Liver (tissue), 9 donors: Measurements from ENCODE around the gene SP9. TPM values are rescaled to one million over a fixed set of nuclear protein-coding genes. Genes with fewer than 3 reads are reported as not detected.
A peak's percentile ranks its signal among the peaks of the same experiment; 100 is the strongest.

Experiments
- DNase-seq: peaks from one replicate; pipeline ENCODE4 v3.0.0-alpha.2; 2017; ENCODE audit warnings: low spot score
- H3K27ac ChIP-seq, 2 donors: one replicate each; pipeline ENCODE4 v1.7.0; 2013; ENCODE audit warnings: inconsistent platforms in 2 of 2, low read length in 2 of 2, control low read depth in 1 of 2, low read depth in 1 of 2, mild to moderate bottlenecking in 1 of 2
- H3K27me3 ChIP-seq, 4 donors: one replicate each; pipeline versions ENCODE4 v1.6.1 to v1.7.0; 2013; ENCODE audit warnings: low read length in 3 of 4, inconsistent platforms in 1 of 4, mild to moderate bottlenecking in 1 of 4, moderate library complexity in 1 of 4; ENCODE audit not compliant: control insufficient read depth in 4 of 4, insufficient read depth in 4 of 4
- H3K36me3 ChIP-seq, 4 donors: one replicate each; pipeline versions ENCODE4 v1.6.1 to v1.7.0; 2013; ENCODE audit warnings: low read length in 3 of 4, mild to moderate bottlenecking in 3 of 4, low read depth in 1 of 4, moderate library complexity in 1 of 4; ENCODE audit not compliant: control insufficient read depth in 4 of 4, insufficient read depth in 3 of 4
- H3K4me1 ChIP-seq, 4 donors: one replicate each; pipeline versions ENCODE4 v1.6.1 to v1.7.0; 2013; ENCODE audit warnings: low read length in 3 of 4, mild to moderate bottlenecking in 3 of 4, moderate library complexity in 1 of 4; ENCODE audit not compliant: control insufficient read depth in 4 of 4, insufficient read depth in 4 of 4
- H3K4me3 ChIP-seq, 3 donors: one replicate each; pipeline versions ENCODE4 v1.6.1 to v1.7.0; 2013; ENCODE audit warnings: low read length in 3 of 3, control low read depth in 1 of 3, low read depth in 1 of 3, mild to moderate bottlenecking in 1 of 3
- H3K9ac ChIP-seq, 2 donors: one replicate each; pipeline ENCODE4 v1.7.0; 2013; ENCODE audit warnings: low read length in 2 of 2, mild to moderate bottlenecking in 2 of 2, moderate library complexity in 2 of 2, control low read depth in 1 of 2, low read depth in 1 of 2
- H3K9me3 ChIP-seq, 4 donors: one replicate each; pipeline versions ENCODE4 v1.6.1 to v1.7.0; 2013; ENCODE audit warnings: low read length in 3 of 4; ENCODE audit not compliant: control insufficient read depth in 4 of 4
- EGR1 ChIP-seq, 2 donors: IDR thresholded peaks; 2 replicates each; pipeline ENCODE4 v1.6.1; 2016 to 2018; ENCODE audit warnings: antibody characterized with exemption in 2 of 2, low read depth in 2 of 2
- FOXA1 ChIP-seq: IDR thresholded peaks from 2 replicates; pipeline ENCODE4 v1.6.1; 2016; ENCODE audit warnings: antibody characterized with exemption
- FOXA2 ChIP-seq: IDR thresholded peaks from 2 replicates; pipeline ENCODE4 v1.6.1; 2016; ENCODE audit warnings: antibody characterized with exemption
- GABPA ChIP-seq, 2 donors: IDR thresholded peaks in 1 of 2; conservative IDR thresholded peaks in 1 of 2; 2 replicates each; pipeline ENCODE4 v1.6.1; 2016; ENCODE audit warnings: antibody characterized with exemption in 2 of 2, mild to moderate bottlenecking in 1 of 2, moderate library complexity in 1 of 2
- HNF4A ChIP-seq, 2 donors: conservative IDR thresholded peaks; 2 replicates each; pipeline ENCODE4 v1.6.1; 2016; ENCODE audit warnings: antibody characterized with exemption in 2 of 2, mild to moderate bottlenecking in 2 of 2
- HNF4G ChIP-seq: IDR thresholded peaks from 2 replicates; pipeline ENCODE4 v1.6.1; 2016; ENCODE audit warnings: antibody characterized with exemption
- JUND ChIP-seq, 2 donors: IDR thresholded peaks; 2 replicates each; pipeline ENCODE4 v1.6.1; 2016; ENCODE audit warnings: antibody characterized with exemption in 2 of 2
- NR2F2 ChIP-seq: IDR thresholded peaks from 2 replicates; pipeline ENCODE4 v1.6.1; 2016; ENCODE audit warnings: antibody characterized with exemption
- RAD21 ChIP-seq, 2 donors: IDR thresholded peaks; 2 replicates each; pipeline ENCODE4 v1.6.1; 2016; ENCODE audit warnings: antibody characterized with exemption in 2 of 2, mild to moderate bottlenecking in 2 of 2
- RXRA ChIP-seq, 2 donors: IDR thresholded peaks; 2 replicates each; pipeline ENCODE4 v1.6.1; 2017 to 2018; ENCODE audit warnings: antibody characterized with exemption in 2 of 2, mild to moderate bottlenecking in 1 of 2
- SP1 ChIP-seq: IDR thresholded peaks from 2 replicates; pipeline ENCODE4 v1.6.1; 2018; ENCODE audit warnings: antibody characterized with exemption, mild to moderate bottlenecking
- TAF1 ChIP-seq: conservative IDR thresholded peaks from 2 replicates; pipeline ENCODE4 v1.6.1; 2016; ENCODE audit warnings: antibody characterized with exemption, mild to moderate bottlenecking
- YY1 ChIP-seq: IDR thresholded peaks from 2 replicates; pipeline ENCODE4 v1.6.1; 2016; ENCODE audit warnings: antibody characterized with exemption, mild to moderate bottlenecking
- WGBS: extraction: QIAGEN DNeasy Blood & Tissue Kit; methylation state at CpG from one replicate; pipeline ENCODE4 v1.1.7; 2013; 5-methylcytosine and 5-hydroxymethylcytosine counted together
- polyA plus RNA-seq, 2 donors: library from polyadenylated mRNA; stranded (reverse) in 1 of 2; unstranded in 1 of 2; fragments of 200-250 nt in 1 of 2; fragments of >200 nt in 1 of 2; fragmentation: Nextera tagmentation in 1 of 2; extraction: Ambion mirVana in 1 of 2; gene quantifications; one replicate each; pipeline versions ENCODE4 v1.2.1 to v1.2.3, GENCODE V29; 2013 to 2015
- total RNA-seq, 2 donors: library from RNA; depleted of rRNA; stranded (reverse); fragments of >200 nt; gene quantifications; one replicate each; pipeline ENCODE4 v1.2.3, GENCODE V29; 2014
- TF ChIP-seq, protein P1 (sequence below): IDR thresholded peaks from 2 replicates; pipeline ENCODE4 v1.6.1; 2016; ENCODE audit warnings: antibody characterized with exemption
- TF ChIP-seq, protein P2 (sequence below): fragments of 150-350 bp; IDR thresholded peaks from 2 replicates; pipeline ENCODE4 v1.5.1; 2017; ENCODE audit warnings: improper control_type of control experiment, low read depth, low read length; ENCODE audit not compliant: missing input control
- TF ChIP-seq, protein P3 (sequence below): IDR thresholded peaks from 2 replicates; pipeline ENCODE4 v1.6.1; 2016; ENCODE audit warnings: antibody characterized with exemption
- TF ChIP-seq, protein P4 (sequence below): IDR thresholded peaks from 2 replicates; pipeline ENCODE4 v1.6.1; 2016; ENCODE audit warnings: antibody characterized with exemption, mild to moderate bottlenecking
- TF ChIP-seq, protein P5 (sequence below): IDR thresholded peaks from 2 replicates; pipeline ENCODE4 v1.6.1; 2016; ENCODE audit warnings: antibody characterized with exemption
- donor health status: healthy.
- donor health status: healthy.
- donor health status: healthy.
- donor health status: healthy.
- donor health status: healthy.

Gene SP9
- total RNA-seq = not detected
- polyA plus RNA-seq = not detected

DNA sequence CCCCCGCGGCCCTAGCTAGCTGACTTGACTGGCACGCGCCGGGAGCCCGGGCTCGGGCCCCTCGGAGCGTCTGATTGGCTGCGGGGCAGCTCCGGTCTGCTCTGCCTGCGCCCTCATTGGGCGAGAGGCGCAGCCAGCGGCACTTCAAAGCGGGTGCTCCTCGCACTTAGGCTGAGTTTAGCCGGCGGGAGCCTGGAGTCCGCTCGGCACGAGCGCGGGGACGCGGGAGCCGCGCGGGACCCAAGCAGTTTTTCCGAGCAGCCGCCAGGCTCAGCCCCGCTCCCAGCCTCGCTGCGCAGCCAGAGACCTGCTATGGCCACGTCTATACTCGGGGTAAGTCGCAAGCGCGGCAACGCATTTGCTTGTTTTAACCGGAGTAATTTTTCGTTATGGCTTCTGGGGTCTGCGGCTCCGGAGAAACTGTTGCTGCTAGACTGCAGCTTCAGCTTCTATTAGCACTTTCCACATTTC, at the start of gene SP9:
SP9 (plus strand) TSS at position 174 of the 471 bp plus-strand sequence; CDS start at position 313, 139 bp downstream.
- Histone ChIP-seq H3K4me1 (peaks cover 4 to 34% (median 31%) of the 10 kb centered on the region in 4 donors), H3K9me3 (peaks cover 0 to 13% (median 0%) of the 10 kb centered on the region in 4 donors), H3K27ac (no peak within 1 kb of the TSS), H3K4me3 (peak within 1 kb of the TSS in 1 of 3 donors; percentile 43), H3K27me3 (peaks cover 5 to 54% (median 28%) of the 10 kb centered on the region in 4 donors), H3K9ac (no peak within 1 kb of the TSS), H3K36me3 (no peaks in the 10 kb centered on the region)
- TF ChIP-seq RAD21 (IDR thresholded peaks at IDR 0.05) = no peak
- no peak for TF ChIP-seq FOXA1
- TF ChIP-seq HNF4G = no peak
- TF ChIP-seq HNF4A (conservative IDR thresholded peaks at IDR 0.05) = no peak
- no peak for TF ChIP-seq GABPA (IDR thresholded peaks at IDR 0.05 in 1 of 2, conservative IDR thresholded peaks at IDR 0.05 in 1 of 2)
- no peak for TF ChIP-seq FOXA2
- TF ChIP-seq JUND (IDR thresholded peaks at IDR 0.05) = no peak
- TF ChIP-seq, protein P1, sequence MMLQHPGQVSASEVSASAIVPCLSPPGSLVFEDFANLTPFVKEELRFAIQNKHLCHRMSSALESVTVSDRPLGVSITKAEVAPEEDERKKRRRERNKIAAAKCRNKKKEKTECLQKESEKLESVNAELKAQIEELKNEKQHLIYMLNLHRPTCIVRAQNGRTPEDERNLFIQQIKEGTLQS = no peak
- TF ChIP-seq, protein P2, sequence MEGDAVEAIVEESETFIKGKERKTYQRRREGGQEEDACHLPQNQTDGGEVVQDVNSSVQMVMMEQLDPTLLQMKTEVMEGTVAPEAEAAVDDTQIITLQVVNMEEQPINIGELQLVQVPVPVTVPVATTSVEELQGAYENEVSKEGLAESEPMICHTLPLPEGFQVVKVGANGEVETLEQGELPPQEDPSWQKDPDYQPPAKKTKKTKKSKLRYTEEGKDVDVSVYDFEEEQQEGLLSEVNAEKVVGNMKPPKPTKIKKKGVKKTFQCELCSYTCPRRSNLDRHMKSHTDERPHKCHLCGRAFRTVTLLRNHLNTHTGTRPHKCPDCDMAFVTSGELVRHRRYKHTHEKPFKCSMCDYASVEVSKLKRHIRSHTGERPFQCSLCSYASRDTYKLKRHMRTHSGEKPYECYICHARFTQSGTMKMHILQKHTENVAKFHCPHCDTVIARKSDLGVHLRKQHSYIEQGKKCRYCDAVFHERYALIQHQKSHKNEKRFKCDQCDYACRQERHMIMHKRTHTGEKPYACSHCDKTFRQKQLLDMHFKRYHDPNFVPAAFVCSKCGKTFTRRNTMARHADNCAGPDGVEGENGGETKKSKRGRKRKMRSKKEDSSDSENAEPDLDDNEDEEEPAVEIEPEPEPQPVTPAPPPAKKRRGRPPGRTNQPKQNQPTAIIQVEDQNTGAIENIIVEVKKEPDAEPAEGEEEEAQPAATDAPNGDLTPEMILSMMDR = no peak
- no peak for TF ChIP-seq NR2F2
- TF ChIP-seq, protein P3, sequence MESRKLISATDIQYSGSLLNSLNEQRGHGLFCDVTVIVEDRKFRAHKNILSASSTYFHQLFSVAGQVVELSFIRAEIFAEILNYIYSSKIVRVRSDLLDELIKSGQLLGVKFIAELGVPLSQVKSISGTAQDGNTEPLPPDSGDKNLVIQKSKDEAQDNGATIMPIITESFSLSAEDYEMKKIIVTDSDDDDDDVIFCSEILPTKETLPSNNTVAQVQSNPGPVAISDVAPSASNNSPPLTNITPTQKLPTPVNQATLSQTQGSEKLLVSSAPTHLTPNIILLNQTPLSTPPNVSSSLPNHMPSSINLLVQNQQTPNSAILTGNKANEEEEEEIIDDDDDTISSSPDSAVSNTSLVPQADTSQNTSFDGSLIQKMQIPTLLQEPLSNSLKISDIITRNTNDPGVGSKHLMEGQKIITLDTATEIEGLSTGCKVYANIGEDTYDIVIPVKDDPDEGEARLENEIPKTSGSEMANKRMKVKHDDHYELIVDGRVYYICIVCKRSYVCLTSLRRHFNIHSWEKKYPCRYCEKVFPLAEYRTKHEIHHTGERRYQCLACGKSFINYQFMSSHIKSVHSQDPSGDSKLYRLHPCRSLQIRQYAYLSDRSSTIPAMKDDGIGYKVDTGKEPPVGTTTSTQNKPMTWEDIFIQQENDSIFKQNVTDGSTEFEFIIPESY = no peak
- TF ChIP-seq SP1 = no peak
- TF ChIP-seq TAF1 = no peak
- peak; percentile 42 for DNase-seq
- 8% methylated on average over 44 of the region's 44 CpGs for WGBS

DNA sequence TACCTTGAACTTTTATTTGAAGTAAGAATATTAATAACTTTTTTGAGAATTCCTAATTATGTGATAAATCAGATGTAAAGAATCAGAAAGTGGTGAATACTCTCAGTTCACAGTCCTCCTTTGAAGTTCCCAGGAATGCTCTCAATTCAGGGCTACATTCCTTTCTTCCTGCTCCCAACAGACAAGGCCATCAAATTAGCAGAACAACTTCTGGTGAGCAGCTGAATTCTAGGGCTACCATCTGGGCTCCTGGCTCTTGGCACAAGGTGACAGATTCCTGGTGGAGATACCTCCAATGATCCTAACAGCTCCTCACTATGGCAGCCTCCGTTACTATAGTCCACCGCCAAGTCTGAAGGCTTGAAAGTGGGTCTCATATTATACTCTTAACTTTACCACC, 48.6 kb upstream of the SP9 start:
- peaks cover 2 to 3% (median 2%) of the 10 kb centered on the region in 4 donors for H3K27me3 ChIP-seq
- DNase-seq = no peak
- WGBS = 97% methylated on average over 2 of the region's 2 CpGs
- H3K9ac ChIP-seq = no peak overlapping the region
- no peaks in the 10 kb centered on the region for H3K4me1 ChIP-seq
- H3K27ac ChIP-seq = no peak overlapping the region
- no peak overlapping the region for H3K4me3 ChIP-seq
- no peaks in the 10 kb centered on the region for H3K36me3 ChIP-seq
- TF ChIP-seq RAD21 (IDR thresholded peaks at IDR 0.05) (no peak), TAF1 (no peak), RXRA (IDR thresholded peaks at IDR 0.05) (no peak), HNF4A (conservative IDR thresholded peaks at IDR 0.05) (no peak), JUND (IDR thresholded peaks at IDR 0.05) (no peak), FOXA2 (no peak), SP1 (no peak), EGR1 (IDR thresholded peaks at IDR 0.05; ENCODE audit: low read depth in 2 of 2) (no peak), YY1 (no peak), HNF4G (no peak), FOXA1 (no peak), GABPA (IDR thresholded peaks at IDR 0.05 in 1 of 2, conservative IDR thresholded peaks at IDR 0.05 in 1 of 2) (no peak), NR2F2 (no peak)
- TF ChIP-seq, protein P4, sequence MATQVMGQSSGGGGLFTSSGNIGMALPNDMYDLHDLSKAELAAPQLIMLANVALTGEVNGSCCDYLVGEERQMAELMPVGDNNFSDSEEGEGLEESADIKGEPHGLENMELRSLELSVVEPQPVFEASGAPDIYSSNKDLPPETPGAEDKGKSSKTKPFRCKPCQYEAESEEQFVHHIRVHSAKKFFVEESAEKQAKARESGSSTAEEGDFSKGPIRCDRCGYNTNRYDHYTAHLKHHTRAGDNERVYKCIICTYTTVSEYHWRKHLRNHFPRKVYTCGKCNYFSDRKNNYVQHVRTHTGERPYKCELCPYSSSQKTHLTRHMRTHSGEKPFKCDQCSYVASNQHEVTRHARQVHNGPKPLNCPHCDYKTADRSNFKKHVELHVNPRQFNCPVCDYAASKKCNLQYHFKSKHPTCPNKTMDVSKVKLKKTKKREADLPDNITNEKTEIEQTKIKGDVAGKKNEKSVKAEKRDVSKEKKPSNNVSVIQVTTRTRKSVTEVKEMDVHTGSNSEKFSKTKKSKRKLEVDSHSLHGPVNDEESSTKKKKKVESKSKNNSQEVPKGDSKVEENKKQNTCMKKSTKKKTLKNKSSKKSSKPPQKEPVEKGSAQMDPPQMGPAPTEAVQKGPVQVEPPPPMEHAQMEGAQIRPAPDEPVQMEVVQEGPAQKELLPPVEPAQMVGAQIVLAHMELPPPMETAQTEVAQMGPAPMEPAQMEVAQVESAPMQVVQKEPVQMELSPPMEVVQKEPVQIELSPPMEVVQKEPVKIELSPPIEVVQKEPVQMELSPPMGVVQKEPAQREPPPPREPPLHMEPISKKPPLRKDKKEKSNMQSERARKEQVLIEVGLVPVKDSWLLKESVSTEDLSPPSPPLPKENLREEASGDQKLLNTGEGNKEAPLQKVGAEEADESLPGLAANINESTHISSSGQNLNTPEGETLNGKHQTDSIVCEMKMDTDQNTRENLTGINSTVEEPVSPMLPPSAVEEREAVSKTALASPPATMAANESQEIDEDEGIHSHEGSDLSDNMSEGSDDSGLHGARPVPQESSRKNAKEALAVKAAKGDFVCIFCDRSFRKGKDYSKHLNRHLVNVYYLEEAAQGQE = no peak
- TF ChIP-seq, protein P1 = no peak
- TF ChIP-seq, protein P3 = no peak
- TF ChIP-seq, protein P5, sequence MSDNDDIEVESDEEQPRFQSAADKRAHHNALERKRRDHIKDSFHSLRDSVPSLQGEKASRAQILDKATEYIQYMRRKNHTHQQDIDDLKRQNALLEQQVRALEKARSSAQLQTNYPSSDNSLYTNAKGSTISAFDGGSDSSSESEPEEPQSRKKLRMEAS = no peak
- TF ChIP-seq, protein P2 = no peak
- H3K9me3 ChIP-seq = no peaks in the 10 kb centered on the region
